HL-60/S4 (cell line): Measurements from ENCODE around the gene TMEM184A.

ENCODE experiments used
- in situ Hi-C: fragments of 300-500 bp; cut with MboI; formaldehyde crosslinking; loops from 2 replicates; pipeline ENCODE4 v1.14.3; 2022; ENCODE audit warnings: low sequenced_read_pairs

TMEM184A gene

DNA sequence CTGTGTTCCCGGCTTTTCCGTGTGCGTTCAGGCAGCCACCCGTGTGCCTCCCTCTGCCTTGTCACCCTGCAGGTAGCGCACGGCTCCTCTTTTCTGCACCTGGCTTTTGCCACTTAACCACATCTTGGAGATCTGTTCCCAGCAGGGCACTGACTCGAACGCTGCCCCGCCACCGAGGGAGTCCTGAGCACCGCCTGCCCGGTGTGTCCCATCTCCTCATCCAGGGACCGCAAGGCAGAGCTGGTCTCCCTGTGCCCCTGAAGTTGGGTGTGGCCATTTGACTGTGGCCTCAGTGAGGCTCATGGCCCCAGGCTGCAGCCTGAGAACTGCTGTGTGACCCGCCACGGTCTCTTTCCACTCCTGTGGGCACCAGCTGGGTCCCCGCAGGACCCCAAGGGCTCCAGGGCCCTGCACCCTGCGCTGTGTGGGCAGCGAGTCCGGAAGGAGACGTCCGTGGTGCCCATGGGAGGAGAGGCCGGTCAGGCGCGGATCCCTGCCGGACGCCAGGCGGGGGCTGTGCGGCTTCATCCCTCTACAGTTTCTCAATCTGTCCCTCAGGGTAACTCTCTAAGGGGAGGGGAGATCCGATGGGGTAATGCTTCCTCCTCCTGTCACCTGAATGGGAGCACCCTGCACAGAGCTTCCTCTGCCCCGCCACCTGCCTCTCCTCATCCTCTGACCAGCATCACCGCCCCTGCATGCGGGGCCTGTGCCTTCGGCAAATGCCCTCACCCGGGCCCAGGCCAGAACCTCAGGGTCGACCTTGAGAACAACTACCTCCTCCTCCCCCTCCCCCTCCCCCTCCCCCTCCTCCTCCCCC lies 50.1 kb downstream of the TMEM184A start:
- in situ Hi-C loops = no loop called here

DNA sequence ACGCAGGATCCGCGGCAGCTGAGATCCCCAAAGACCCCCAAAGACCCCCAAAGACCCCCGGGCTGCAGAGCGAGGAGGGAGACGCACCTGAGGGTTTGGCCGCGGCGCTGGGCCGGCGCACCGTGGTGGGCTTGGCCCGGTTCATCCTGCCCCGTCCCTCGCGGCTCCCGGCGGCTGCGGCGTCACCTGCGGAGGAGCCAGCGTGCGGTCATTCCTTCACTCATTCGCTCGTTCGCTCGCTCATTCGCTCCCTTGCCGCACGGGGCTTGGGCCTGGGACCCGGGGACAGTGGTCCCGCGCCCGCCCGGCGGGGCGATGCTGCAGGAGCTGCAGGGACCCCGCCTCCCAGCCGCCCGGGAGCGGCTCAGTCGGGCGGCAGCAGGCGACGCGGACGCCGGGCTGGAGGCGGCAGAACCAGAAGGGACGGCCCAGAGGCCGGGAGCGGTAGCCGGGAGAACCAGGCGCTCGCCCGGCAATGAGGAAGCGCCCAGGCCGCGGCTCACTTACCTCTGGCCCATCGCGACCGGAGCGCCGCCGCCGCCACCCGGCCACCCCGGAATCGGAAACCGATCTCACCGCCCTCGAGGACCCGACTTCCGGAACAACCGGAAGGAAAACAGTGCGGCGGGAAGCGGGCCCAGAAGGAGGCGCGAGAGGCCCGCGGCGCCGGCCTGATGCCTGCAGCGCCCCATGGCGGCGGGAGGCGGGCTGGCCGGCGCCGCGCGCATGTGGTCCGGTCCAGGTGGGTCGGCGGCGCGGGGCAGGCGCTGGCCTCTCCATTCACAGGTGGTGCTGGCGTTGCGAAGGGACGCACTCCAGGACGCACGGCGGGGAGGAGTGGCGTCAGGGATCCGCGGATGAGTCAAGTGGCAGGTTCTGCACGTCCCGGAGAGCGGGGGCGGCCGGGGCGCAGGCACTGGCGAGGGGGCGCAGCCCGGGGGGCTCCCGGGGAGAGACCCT lies 51.9 kb downstream of the TMEM184A start, which contains the start of gene INTS1:
TSS of gene INTS1 (minus strand) at position 574 of the 960 bp plus-strand sequence. CDS start at position 145, 429 bp downstream.
- in situ Hi-C loops = no loop called here

GRCh38 chr7:1503390-1503789 lies 52.6 kb downstream of the TMEM184A start:
- in situ Hi-C loops = no loop called here

- in situ Hi-C loops = no loop called here
These were observed 53.2 kb downstream of the TMEM184A start for GRCh38 chr7:1502845-1503244.

DNA sequence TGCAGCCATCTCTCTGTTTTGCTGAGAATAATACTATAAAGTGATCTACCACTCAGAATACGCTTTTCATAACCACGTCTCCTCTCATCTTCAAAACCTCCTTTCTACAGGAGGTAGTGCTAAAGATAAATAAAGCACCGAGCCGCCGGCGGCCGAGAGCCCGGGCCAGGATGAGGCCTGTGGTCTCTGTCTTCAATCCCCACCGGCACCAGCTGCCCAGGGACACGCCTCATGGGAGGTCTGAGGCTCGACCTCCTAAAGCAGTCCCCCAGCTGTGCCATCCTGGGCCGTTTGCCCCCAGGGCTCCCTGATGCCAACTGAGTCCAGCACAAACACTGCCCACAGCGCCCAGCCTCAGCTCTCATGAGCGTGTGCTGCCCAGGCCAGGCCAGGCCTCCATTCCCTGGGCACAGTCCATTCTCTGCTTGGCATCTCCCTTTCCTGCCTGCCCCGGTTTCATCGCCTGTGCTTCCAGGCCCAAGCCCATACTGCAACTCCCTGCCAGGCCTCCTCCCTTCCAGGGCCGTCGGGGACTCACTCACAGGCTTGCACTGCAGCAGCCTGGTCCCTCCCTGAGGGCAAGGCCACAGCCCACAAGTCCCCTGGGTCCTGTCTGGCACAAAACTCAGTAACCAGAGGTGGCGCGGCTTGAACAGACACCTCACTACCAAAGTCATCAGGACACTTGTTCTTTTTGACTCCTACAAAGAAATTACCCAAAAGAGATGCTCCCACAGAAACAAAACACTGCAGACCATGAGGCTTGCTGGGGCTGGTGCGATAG lies 54.3 kb downstream of the TMEM184A start:
- in situ Hi-C loops = no loop called here

DNA sequence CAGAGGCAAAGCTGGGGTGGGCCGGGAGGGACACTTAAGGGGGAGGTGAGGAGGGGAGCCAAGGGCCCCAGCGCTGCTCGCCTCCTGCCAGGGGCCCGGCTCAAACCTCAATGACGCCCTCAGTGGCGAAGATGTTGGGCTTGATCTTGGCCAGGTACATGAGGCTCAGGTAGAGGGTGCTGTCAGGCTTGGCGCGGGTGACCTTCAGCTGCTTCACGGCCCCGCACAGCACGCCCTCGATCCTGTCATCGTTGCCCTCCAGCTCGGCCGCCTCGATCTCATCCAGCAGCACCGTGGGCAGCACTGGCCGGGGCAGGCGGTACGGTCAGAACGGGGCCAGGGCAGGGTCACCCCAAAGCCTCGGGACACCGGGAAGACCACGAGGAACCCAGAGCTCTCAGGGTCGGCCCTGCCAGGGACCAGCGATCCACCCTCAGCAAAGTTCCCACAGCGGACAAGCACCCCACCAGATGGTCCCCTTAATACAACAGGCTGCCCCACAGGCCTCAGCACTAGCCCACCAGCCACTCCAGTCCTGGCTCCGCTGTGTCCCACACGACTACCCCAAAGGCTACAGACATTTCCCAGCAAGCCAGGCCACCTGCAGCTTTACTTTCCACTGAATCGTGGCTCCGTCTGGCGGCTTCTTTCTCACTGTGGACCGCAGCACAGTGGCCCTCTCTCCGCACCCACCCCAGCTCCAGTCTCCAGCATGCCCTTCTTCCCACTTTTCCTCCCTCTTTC lies 55.8 kb downstream of the TMEM184A start:
- in situ Hi-C loops = no loop called here

- in situ Hi-C loops = no loop called here
These were observed 56.5 kb downstream of the TMEM184A start for GRCh38 chr7:1499367-1500029.

- in situ Hi-C loops = no loop called here
These were observed 57.4 kb downstream of the TMEM184A start for GRCh38 chr7:1498370-1499305.

- in situ Hi-C loops = no loop called here
These were observed 58.6 kb downstream of the TMEM184A start for GRCh38 chr7:1497293-1497927.

DNA sequence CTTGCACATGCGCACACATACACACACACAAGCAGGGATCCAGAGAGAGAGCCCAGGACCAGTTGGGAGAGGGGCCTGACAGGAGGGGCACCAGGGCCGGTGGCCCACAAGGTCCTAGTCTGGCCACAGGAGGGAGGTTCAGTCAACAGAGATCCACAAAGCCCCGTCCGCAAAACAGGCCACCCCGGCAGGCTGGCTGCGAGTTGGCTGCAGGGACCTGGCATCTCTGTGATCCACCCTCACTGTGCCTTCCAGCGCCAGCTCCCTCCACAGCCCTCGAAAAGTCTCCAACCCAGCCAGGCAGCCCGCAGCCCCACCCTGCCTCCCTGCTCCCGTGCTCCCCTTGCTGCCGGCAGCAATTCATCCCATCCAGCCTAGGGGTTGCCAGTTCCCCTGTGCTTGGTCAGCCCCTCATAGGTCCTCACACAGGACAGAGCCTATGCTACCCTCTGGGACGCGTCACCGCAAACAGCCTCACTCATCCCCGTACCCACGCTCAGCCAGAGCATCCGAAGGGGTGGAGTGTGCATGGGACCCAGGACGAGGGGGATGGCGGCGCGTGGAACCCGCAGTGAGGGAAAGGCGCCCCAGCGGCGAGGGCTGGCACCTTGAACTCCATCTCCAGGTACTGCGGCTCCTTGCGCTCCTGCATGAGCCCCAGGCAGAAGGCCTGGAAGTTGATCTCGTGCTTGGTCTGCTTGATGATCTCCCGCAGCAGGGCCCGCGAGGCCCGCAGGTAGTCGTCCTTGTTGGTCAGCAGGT lies 59.3 kb downstream of the TMEM184A start:
- in situ Hi-C loops = no loop called here

- in situ Hi-C loops = no loop called here
These were observed 60.3 kb downstream of the TMEM184A start for GRCh38 chr7:1495564-1496242.

- in situ Hi-C loops = no loop called here
These were observed 61.0 kb downstream of the TMEM184A start for GRCh38 chr7:1494866-1495563.

DNA sequence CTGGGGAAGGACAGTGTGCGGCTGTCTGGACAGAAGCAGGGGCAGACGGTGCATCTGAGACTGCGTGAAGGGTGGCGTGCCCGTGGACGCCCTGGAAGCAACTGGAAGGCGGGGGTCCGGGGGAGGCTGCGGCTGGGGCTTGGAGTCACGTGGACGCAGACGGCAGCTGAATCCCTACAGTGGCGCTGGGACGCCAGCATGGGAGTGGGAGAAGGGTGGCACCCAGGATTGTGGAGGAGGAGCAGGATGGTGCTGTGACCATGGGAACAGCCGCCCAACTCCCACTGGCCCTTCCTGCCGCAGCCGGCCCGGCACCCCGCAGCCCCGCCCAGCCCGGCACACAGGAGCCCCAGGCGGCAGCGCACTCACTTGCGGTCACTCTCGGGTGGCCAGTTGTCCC lies 61.6 kb downstream of the TMEM184A start:
- in situ Hi-C loops = no loop called here

- in situ Hi-C loops = no loop called here
These were observed 62.4 kb downstream of the TMEM184A start for GRCh38 chr7:1493571-1493970.

DNA sequence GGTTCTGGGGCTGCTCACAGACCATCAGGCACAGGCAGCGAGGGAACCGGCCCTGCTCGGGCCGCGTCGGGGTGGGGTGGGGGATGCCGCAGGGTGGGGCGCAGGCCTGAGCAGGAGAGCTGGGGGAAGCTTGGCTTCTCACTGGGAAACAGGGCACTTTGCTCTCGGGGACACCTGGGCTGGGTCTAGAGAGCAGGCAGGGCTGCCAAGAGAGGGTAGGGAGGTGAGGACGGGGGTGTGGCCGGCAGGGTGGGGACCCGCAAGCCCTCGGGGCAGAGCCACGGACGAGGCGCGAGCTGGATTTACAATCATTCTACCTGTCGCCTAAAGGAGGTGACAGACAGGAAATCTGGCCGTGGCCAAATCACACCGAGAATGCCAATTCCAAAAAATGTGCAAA lies 62.9 kb downstream of the TMEM184A start:
- in situ Hi-C loops = no loop called here

DNA sequence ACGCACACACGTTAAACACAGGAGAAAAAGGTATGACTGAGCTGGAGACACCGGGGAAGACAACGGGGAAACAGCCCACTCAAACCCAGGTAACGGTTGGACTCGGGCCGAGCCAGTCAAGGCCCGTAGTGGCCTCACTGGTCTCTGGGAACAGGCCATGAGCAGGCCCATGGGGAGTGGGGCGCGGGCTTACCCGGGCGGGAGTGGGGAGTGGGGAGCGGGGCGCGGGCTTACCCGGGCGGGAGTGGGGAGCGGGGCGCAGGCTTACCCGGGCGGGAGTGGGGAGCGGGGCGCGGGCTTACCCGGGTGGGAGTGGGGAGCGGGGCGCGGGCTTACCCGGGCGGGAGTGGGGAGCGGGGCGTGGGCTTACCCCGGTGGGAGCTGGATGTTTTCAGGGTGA lies 63.4 kb downstream of the TMEM184A start:
- in situ Hi-C loops = no loop called here
